B cell (primary cell): ENCODE results near the gene ABCG2. TPM values are rescaled to one million over a fixed set of nuclear protein-coding genes. Genes with fewer than 3 reads are reported as not detected.

Source experiments
- ATAC-seq: fragments of 200-7000 bp; cut with Tn5 transposase; one replicate; pipeline ENCODE4 v1.10.0; 2021; ENCODE audit warnings: low read depth, mild to moderate bottlenecking, moderate number of reproducible peaks, moderate library complexity
- CTCF ChIA-PET: fragments of 350-600 bp; sonication (Branson Sonifier 250); formaldehyde crosslinking; loops from one replicate; lab custom pipeline; 2021; ENCODE audit warnings: antibody characterized with exemption, inconsistent platforms; lab: Charles Lee
- POLR2A ChIA-PET: fragments of 350-600 bp; sonication (Branson Sonifier 250); formaldehyde crosslinking; loops from one replicate; lab custom pipeline; 2021; ENCODE audit warnings: antibody characterized with exemption; lab: Charles Lee
- DNase-seq: peaks from one replicate; pipeline ENCODE4 v3.0.0; 2013
- H2AFZ ChIP-seq: 2 replicates; pipeline ENCODE4 v1.6.1; 2012; ENCODE audit warnings: mild to moderate bottlenecking, low read depth, low read length; ENCODE audit not compliant: insufficient read depth, poor library complexity, severe bottlenecking
- H3K27ac ChIP-seq, 2 donors: 1 replicate in 1 of 2; 2 replicates in 1 of 2; pipeline ENCODE4 v1.5.1; 2012 to 2013; ENCODE audit warnings: low read length in 2 of 2, mild to moderate bottlenecking in 2 of 2, moderate library complexity in 1 of 2
- H3K27me3 ChIP-seq, 4 experiments: fragments of 200-600 bp in 1 of 4; sonication (generic) in 1 of 4; replicated peaks in 1 of 4; 1 replicate in 2 of 4; 2 replicates in 2 of 4; pipeline versions ENCODE4 v1.6.1 to v1.7.0; 2013 to 2016; ENCODE audit warnings: low read length in 3 of 4, mild to moderate bottlenecking in 2 of 4, mixed read lengths in 1 of 4, moderate library complexity in 1 of 4; ENCODE audit not compliant: insufficient read depth in 4 of 4, control insufficient read depth in 3 of 4; ENCODE audit errors: control extremely low read depth in 1 of 4
- H3K36me3 ChIP-seq, 2 experiments: replicated peaks in 1 of 2; 1 replicate in 1 of 2; 2 replicates in 1 of 2; pipeline versions ENCODE4 v1.6.1 to v1.7.1; 2013; ENCODE audit warnings: low read length in 1 of 2; ENCODE audit not compliant: insufficient read depth in 2 of 2, control insufficient read depth in 1 of 2; ENCODE audit errors: control extremely low read depth in 1 of 2, extremely low read depth in 1 of 2
- H3K4me1 ChIP-seq, 2 donors: fragments of 200-600 bp in 1 of 2; sonication (generic) in 1 of 2; 1 replicate in 1 of 2; 2 replicates in 1 of 2; pipeline versions ENCODE4 v1.5.1 to v1.6.1; 2013 to 2017; ENCODE audit warnings: low read length in 2 of 2; ENCODE audit not compliant: control insufficient read depth in 2 of 2, insufficient read depth in 2 of 2
- H3K4me2 ChIP-seq: replicated peaks from 2 replicates; pipeline ENCODE3; 2012; ENCODE audit warnings: mild to moderate bottlenecking, low read depth, low read length; ENCODE audit not compliant: poor library complexity, severe bottlenecking
- H3K4me3 ChIP-seq, 5 experiments: fragments of 200-600 bp in 1 of 5; sonication (generic) in 1 of 5; 1 replicate in 3 of 5; 2 replicates in 2 of 5; pipeline versions ENCODE4 v1.5.1 to v1.7.0; 2011 to 2016; ENCODE audit warnings: low read length in 4 of 5, mild to moderate bottlenecking in 4 of 5, low read depth in 2 of 5, control low read depth in 1 of 5, moderate library complexity in 1 of 5; ENCODE audit not compliant: insufficient read depth in 1 of 5; ENCODE audit errors: control extremely low read depth in 1 of 5, extremely low read depth in 1 of 5
- H3K79me2 ChIP-seq: fragments of 200-600 bp; sonication (generic); one replicate; pipeline ENCODE4 v1.6.0; 2016; ENCODE audit warnings: low read length; ENCODE audit not compliant: control insufficient read depth, insufficient read depth
- H3K9ac ChIP-seq: fragments of 200-600 bp; sonication (generic); 2 replicates; pipeline ENCODE4 v1.6.1; 2017; ENCODE audit warnings: mild to moderate bottlenecking, low read length, moderate library complexity
- H3K9me3 ChIP-seq, 3 donors: one replicate each; pipeline versions ENCODE4 v1.6.1 to v1.7.1; 2013; ENCODE audit warnings: low read length in 2 of 3; ENCODE audit not compliant: control insufficient read depth in 2 of 3, insufficient read depth in 1 of 3; ENCODE audit errors: control extremely low read depth in 1 of 3
- H4K20me1 ChIP-seq: 2 replicates; pipeline ENCODE4 v1.6.0; 2012; ENCODE audit warnings: mild to moderate bottlenecking, low read length; ENCODE audit not compliant: insufficient read depth, control insufficient read depth, poor library complexity, severe bottlenecking
- H3K27ac Mint-ChIP-seq: one replicate; pipeline ENCODE4 v1.8.0; 2021; ENCODE audit warnings: mixed read lengths
- H3K27me3 Mint-ChIP-seq: one replicate; pipeline ENCODE4 v1.8.0; 2021; ENCODE audit warnings: mixed read lengths
- H3K4me1 Mint-ChIP-seq: one replicate; pipeline ENCODE4 v1.8.0; 2021; ENCODE audit warnings: mixed read lengths
- H3K4me3 Mint-ChIP-seq: one replicate; pipeline ENCODE4 v1.8.0; 2021; ENCODE audit warnings: mixed read lengths
- H3K9me3 Mint-ChIP-seq: one replicate; pipeline ENCODE4 v1.8.0; 2022; ENCODE audit warnings: mixed read lengths; ENCODE audit not compliant: insufficient read depth
- EZH2 ChIP-seq: IDR thresholded peaks from 2 replicates; pipeline ENCODE4 v1.6.1; 2012; ENCODE audit warnings: borderline replicate concordance, low read depth, mild to moderate bottlenecking, moderate library complexity, low read length; ENCODE audit not compliant: insufficient read depth, poor library complexity, severe bottlenecking
- WGBS: methylation state at CpG from one replicate; pipeline ENCODE4 v1.1.5; 2013; ENCODE audit warnings: missing lambda C conversion rate; ENCODE audit not compliant: insufficient coverage; 5-methylcytosine and 5-hydroxymethylcytosine counted together
- intact Hi-C: fragments of 100-400 bp; cut with micrococcal nuclease; formaldehyde crosslinking; loops from one replicate; pipeline ENCODE4 v1.10.0; 2022
- polyA plus RNA-seq: library from polyadenylated mRNA; depleted of rRNA; stranded (reverse); fragments of >200 nt; gene quantifications from 2 replicates; pipeline ENCODE4 v1.2.3, GENCODE V29; 2012
- total RNA-seq, 2 donors: library from RNA; stranded (reverse); fragments of 120-200 nt in 1 of 2; gene quantifications; 1 replicate in 1 of 2; 2 replicates in 1 of 2; pipeline versions ENCODE4 v1.2.3 to v1.2.4, GENCODE V29; 2013 to 2022
- TF ChIP-seq, protein P1 (sequence below): fragments of 200-600 bp; IDR thresholded peaks from one replicate; pipeline ENCODE4 v1.8.0; 2022; ENCODE audit warnings: antibody characterized with exemption, mild to moderate bottlenecking

The ABCG2 gene
- total and polyA plus RNA-seq, 2 donors (not counting 1 experiment from before 2014, with no cell fraction given) = 0.01 TPM; not detected in 1

GRCh38 chr4:88146891-88147290 is 11.5 kb downstream of the ABCG2 start:
- ChIA-PET POLR2A (no interaction called here), CTCF (no interaction called here)
- Histone ChIP-seq H2AFZ (no peak overlapping the region), H3K4me3 (no peak overlapping the region), H3K4me1 (no peaks in the 10 kb centered on the region), H3K27me3 (no peaks in the 10 kb centered on the region), H3K27ac (no peak overlapping the region), H3K9ac (no peak overlapping the region), H4K20me1 (no peaks in the 10 kb centered on the region), H3K9me3 (no peaks in the 10 kb centered on the region), H3K36me3 (no peaks in the 10 kb centered on the region), H3K79me2 (no peaks in the 10 kb centered on the region), H3K4me2 (no peak overlapping the region)
- TF ChIP-seq, protein P1, sequence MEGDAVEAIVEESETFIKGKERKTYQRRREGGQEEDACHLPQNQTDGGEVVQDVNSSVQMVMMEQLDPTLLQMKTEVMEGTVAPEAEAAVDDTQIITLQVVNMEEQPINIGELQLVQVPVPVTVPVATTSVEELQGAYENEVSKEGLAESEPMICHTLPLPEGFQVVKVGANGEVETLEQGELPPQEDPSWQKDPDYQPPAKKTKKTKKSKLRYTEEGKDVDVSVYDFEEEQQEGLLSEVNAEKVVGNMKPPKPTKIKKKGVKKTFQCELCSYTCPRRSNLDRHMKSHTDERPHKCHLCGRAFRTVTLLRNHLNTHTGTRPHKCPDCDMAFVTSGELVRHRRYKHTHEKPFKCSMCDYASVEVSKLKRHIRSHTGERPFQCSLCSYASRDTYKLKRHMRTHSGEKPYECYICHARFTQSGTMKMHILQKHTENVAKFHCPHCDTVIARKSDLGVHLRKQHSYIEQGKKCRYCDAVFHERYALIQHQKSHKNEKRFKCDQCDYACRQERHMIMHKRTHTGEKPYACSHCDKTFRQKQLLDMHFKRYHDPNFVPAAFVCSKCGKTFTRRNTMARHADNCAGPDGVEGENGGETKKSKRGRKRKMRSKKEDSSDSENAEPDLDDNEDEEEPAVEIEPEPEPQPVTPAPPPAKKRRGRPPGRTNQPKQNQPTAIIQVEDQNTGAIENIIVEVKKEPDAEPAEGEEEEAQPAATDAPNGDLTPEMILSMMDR = no peak
- TF ChIP-seq EZH2 = no peak
- ATAC-seq = no peak
- no peaks in the 10 kb centered on the region for H3K9me3 Mint-ChIP-seq
- no peak overlapping the region for H3K27ac Mint-ChIP-seq
- H3K4me1 Mint-ChIP-seq = no peaks in the 10 kb centered on the region
- DNase-seq = no peak
- no peak overlapping the region for H3K4me3 Mint-ChIP-seq
- intact Hi-C loops = no loop called here
- H3K27me3 Mint-ChIP-seq = peaks cover 7% of the 10 kb centered on the region

GRCh38 chr4:88144866-88145300 is 13.6 kb downstream of the ABCG2 start:
- H3K36me3 ChIP-seq = no peaks in the 10 kb centered on the region
- ChIA-PET POLR2A (no interaction called here), CTCF (interaction anchor here (0.6 kb wide), 1 partner anchor 801 kb away, joined by 4 read pairs; no protein-coding TSS in a partner anchor)
- H3K4me3 ChIP-seq = no peak overlapping the region
- H3K4me2 ChIP-seq = no peak overlapping the region
- Mint-ChIP-seq H3K4me1 (no peaks in the 10 kb centered on the region), H3K9me3 (no peaks in the 10 kb centered on the region), H3K27ac (no peak overlapping the region), H3K27me3 (peaks cover 7% of the 10 kb centered on the region), H3K4me3 (no peak overlapping the region)
- H3K9me3 ChIP-seq = no peaks in the 10 kb centered on the region
- no peaks in the 10 kb centered on the region for H4K20me1 ChIP-seq
- DNase-seq = no peak
- H3K4me1 ChIP-seq = no peaks in the 10 kb centered on the region
- H3K9ac ChIP-seq = no peak overlapping the region
- no peaks in the 10 kb centered on the region for H3K27me3 ChIP-seq
- no CpG with 5 or more reads among the region's 3 CpGs for WGBS
- TF ChIP-seq EZH2 = no peak
- TF ChIP-seq, protein P1 = no peak
- H2AFZ ChIP-seq = no peak overlapping the region
- intact Hi-C loops = no loop called here
- no peaks in the 10 kb centered on the region for H3K79me2 ChIP-seq
- no peak overlapping the region for H3K27ac ChIP-seq
- no peak for ATAC-seq
